ENCODE data around the gene HIF3A.

DNA sequence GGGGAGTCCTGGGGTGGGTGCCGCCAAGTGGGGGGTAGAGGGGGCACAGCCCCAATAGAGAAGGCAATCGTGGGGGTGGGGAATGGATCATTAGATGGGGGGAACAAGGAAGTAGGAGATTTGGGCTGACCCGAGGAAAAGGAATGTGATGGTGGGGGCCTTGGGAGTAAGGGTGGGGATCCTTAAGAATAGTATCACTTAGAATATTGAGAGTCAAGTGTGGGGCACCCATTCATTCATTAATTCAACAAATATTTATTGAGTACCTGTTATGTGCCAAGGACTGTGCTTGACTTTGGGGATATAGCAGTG is 50.7 kb downstream of the HIF3A start:
- TF ChIP-seq POLR2A (IDR thresholded peaks at IDR 0.05) = no peak
- TF ChIP-seq, protein P1, sequence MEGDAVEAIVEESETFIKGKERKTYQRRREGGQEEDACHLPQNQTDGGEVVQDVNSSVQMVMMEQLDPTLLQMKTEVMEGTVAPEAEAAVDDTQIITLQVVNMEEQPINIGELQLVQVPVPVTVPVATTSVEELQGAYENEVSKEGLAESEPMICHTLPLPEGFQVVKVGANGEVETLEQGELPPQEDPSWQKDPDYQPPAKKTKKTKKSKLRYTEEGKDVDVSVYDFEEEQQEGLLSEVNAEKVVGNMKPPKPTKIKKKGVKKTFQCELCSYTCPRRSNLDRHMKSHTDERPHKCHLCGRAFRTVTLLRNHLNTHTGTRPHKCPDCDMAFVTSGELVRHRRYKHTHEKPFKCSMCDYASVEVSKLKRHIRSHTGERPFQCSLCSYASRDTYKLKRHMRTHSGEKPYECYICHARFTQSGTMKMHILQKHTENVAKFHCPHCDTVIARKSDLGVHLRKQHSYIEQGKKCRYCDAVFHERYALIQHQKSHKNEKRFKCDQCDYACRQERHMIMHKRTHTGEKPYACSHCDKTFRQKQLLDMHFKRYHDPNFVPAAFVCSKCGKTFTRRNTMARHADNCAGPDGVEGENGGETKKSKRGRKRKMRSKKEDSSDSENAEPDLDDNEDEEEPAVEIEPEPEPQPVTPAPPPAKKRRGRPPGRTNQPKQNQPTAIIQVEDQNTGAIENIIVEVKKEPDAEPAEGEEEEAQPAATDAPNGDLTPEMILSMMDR (IDR thresholded peaks at IDR 0.05) = peak in 1 of 4 experiments; percentile 2
